Stomach (tissue), 4 donors: ENCODE results near the gene RPTOR.

Experiments used
- POLR2A ChIP-seq, 4 donors: fragments of 450-650 bp; IDR thresholded peaks; one replicate each; pipeline ENCODE4 v1.6.1; 2016; ENCODE audit warnings: antibody characterized with exemption in 4 of 4, control low read depth in 2 of 4, mild to moderate bottlenecking in 1 of 4, moderate library complexity in 1 of 4
- TF ChIP-seq, protein P1 (sequence below), 7 experiments: fragments of 450-650 bp in 4 of 7; fragments of 200-600 bp in 3 of 7; sonication (generic) in 3 of 7; IDR thresholded peaks; one replicate each; pipeline ENCODE4 v1.5.1; 2016 to 2019; ENCODE audit warnings: antibody characterized with exemption in 7 of 7, control low read depth in 2 of 7, mild to moderate bottlenecking in 1 of 7

DNA sequence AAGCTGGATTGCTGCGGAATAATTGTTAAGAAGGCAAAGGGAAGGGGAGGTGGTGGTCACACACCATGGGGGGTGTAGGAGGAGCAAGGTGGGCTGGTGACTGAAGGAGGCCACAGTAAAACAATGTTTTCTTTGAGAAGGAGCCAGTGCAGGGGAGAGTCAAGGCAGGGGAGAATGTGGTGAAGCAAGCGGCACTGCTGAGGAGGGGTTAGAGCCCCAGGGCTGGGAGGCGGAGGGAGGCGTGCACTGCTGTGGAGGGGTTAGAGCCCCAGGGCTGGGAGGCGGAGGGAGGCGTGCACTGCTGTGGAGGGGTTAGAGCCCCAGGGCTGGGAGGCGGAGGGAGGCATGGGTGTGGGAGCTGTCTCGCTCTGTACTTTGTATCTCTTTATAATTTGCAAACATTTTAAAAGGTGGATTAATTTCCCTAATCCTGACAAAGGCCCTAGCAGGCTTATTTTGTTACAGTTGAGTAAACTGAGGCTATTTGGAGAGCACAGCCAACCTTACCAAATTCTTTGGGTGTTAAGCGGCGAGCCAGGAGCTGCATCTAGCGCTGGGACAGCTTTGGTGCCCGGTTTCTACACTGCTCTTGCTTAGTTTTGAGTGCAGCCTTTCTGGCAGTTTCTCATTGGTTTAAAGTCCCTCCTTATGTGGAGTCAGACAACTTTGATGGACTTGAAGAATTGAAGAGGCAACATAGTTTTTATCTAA, 20.9 kb downstream of the RPTOR start:
- TF ChIP-seq, protein P1, sequence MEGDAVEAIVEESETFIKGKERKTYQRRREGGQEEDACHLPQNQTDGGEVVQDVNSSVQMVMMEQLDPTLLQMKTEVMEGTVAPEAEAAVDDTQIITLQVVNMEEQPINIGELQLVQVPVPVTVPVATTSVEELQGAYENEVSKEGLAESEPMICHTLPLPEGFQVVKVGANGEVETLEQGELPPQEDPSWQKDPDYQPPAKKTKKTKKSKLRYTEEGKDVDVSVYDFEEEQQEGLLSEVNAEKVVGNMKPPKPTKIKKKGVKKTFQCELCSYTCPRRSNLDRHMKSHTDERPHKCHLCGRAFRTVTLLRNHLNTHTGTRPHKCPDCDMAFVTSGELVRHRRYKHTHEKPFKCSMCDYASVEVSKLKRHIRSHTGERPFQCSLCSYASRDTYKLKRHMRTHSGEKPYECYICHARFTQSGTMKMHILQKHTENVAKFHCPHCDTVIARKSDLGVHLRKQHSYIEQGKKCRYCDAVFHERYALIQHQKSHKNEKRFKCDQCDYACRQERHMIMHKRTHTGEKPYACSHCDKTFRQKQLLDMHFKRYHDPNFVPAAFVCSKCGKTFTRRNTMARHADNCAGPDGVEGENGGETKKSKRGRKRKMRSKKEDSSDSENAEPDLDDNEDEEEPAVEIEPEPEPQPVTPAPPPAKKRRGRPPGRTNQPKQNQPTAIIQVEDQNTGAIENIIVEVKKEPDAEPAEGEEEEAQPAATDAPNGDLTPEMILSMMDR (IDR thresholded peaks at IDR 0.05): no peak
- no peak for TF ChIP-seq POLR2A (IDR thresholded peaks at IDR 0.05)
